GM21576 (cell line): ENCODE results near the gene SF3A2.

Source experiments
- ATAC-seq: cut with Tn5 transposase; IDR thresholded peaks from one replicate; pipeline ENCODE4 v1.9.1; 2021; ENCODE audit warnings: mild to moderate bottlenecking, moderate library complexity; ENCODE audit not compliant: unreplicated experiment

The SF3A2 gene

GRCh38 chr19:2207991-2208860, 28.4 kb upstream of the SF3A2 start:
- no peak for ATAC-seq

DNA sequence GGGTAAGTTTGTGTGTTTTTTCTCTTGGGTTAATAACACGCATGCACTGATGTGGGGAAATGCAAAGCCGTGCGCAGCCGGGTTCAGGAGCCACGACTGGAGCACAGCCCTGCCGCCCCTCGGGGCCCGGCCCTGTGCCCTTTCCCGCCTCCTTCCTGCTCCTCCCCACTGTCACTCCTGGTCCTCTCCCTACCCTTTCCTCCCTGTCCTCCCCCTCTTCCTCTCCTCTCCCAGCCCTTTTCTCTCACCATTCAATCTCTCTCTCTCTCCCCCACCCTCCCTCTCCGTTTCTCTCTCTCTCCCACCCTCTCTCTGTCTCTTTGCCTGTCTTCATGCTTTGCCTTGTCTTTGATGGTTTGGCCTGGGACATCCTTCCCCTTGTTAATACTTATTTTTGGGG, 27.6 kb upstream of the SF3A2 start:
- no peak for ATAC-seq

DNA sequence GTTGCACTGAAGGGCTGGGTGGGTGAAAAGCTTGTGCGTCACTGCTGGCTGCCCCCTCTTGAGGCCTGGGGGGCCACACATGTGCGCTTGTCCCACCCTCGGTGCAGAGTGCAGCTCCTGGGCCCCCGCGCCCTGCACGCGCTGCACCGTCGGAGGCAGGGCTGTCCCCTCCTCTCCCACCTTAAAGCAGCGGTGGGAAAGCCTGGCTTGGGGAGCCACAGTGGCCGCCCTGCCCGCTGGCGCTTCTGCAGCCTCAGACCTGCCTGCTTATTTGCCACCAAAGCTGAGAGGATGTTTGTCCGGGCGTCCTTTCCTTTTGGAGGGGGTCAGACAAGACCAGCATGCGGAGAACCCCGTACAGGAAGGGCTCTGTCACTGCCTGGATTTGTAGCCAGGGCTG, 27.2 kb upstream of the SF3A2 start:
- no peak for ATAC-seq

- ATAC-seq: no peak
These were observed 26.4 kb upstream of the SF3A2 start for GRCh38 chr19:2210206-2210605.

DNA sequence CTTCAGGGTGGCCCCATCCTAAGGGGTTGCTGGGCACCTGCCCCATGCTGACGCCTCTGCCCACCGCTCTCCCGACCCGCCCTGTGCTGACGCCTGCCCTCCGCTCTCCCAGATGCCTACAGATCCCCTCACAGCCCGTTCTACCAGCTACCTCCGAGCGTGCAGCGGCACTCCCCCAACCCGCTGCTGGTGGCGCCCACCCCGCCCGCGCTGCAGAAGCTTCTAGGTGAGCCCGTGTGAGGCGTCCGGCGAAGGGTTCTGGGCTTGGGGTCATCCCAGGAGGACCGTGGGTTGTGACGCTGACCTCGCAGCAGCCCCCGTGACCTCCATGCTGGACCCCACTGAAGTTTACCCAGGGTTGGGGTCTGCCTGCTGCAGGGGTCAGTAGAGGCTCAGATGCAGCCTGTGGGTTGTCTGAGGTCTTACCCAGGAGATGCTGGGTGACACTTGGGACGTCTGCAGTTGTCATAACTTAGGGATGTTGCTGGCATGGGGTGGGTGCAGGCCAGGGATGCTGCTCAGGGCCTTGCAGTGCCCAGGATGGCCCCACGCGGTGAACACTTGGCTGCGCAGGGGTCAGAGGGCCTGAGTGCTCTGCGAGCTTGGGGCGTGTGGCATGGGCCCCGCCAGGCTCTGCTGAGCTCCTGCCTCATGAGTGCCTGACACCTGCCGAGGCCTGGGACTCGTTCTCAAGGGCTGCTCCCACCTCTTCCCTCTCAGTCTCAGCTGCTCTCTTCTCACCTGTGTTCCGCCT, 25.5 kb upstream of the SF3A2 start:
- no peak for ATAC-seq

DNA sequence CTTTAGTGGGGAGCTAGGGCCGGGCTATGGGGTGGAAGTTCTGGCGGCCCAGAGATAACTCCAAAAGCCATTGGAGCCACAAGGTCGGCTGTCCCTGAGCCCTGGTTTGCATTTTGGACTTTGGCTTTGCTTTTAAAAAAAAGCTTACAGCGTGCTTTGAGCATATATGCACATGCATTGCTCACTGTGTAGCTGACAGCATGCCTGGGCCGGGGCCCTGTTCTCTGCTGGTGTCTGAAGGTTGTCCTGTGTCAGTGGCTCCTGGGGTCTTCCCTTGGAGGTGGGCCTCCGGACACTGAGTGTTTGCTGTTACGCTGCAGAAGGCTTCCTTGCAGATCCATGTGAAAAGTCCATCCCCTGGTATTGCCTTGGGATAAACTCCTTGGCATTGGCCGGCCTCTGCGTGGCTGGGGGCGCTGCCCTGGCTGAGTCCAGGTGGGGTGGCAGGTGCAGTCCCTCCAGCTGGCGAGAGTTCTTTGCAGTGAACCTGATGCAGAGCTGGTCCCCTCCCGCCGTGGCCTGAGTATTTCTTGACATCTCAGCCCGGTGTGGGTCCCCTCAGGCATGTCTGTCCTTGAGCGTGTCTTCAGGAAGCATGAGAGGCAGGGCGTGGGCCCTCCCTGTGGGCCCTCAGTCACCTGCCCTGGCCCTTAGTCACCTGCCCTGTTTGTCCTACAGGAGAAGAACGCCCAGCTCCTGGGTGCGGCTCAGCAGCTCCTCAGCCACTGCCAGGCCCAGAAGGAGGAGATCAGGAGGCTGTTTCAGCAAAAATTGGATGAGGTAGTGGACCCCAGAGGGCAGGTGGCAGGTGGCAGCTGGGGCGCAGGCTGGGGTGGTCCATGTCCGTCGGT, 23.5 kb upstream of the SF3A2 start:
- ATAC-seq: no peak

DNA sequence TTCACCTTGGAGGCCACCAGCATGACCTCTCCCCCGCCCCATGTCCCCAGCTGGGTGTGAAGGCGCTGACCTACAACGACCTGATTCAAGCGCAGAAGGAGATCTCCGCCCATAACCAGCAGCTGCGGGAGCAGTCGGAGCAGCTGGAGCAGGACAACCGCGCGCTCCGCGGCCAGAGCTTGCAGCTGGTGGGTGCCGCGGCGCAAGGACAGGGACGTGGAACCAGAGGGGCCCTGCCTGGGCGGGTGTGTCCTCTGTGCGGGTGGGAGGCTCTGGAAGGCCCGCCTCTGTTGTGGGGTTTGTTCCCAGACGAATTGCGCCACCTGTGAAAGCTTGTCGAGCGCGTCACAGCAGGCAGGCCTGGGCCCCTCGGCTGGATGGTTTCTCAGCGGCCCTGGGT, 22.8 kb upstream of the SF3A2 start:
- ATAC-seq: no peak

GRCh38 chr19:2214251-2214650, 22.4 kb upstream of the SF3A2 start:
- ATAC-seq: no peak

GRCh38 chr19:2215281-2215751, 21.3 kb upstream of the SF3A2 start:
- no peak for ATAC-seq

DNA sequence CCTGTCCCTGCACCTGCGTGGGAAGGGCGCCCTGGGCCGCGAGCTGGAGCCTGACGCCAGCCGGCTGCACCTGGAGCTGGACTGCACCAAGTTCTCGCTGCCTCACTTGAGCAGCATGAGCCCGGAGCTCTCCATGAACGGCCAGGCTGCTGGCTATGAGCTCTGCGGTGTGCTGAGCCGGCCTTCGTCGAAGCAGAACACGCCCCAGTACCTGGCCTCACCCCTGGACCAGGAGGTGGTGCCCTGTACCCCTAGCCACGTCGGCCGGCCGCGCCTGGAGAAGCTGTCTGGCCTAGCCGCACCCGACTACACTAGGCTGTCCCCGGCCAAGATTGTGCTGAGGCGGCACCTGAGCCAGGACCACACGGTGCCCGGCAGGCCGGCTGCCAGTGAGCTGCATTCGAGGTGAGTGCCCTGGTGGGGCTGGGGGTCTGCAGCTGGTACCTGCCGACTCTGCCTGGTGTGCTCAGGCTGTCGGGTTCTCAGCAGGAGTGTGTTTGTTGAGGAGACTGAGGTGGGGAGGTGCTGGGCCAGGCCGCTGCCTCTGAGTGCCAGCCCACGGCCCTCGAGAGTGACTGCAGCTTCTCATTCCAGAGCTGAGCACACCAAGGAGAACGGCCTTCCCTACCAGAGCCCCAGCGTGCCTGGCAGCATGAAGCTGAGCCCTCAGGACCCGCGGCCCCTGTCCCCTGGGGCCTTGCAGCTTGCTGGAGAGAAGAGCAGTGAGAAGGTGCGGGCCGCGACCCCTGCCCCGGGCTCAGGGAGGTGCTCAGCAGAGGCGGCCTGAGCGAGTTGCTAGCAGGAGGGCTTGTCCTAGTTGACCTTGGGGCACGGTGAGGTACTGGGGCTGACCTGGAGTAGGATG, 20.0 kb upstream of the SF3A2 start:
- no peak for ATAC-seq

- ATAC-seq: no peak
These were observed 19.0 kb upstream of the SF3A2 start for GRCh38 chr19:2217591-2217990.

- no peak for ATAC-seq
These were observed 16.9 kb upstream of the SF3A2 start for GRCh38 chr19:2219726-2220125.

- no peak for ATAC-seq
These were observed 15.3 kb upstream of the SF3A2 start for GRCh38 chr19:2221250-2221831.

DNA sequence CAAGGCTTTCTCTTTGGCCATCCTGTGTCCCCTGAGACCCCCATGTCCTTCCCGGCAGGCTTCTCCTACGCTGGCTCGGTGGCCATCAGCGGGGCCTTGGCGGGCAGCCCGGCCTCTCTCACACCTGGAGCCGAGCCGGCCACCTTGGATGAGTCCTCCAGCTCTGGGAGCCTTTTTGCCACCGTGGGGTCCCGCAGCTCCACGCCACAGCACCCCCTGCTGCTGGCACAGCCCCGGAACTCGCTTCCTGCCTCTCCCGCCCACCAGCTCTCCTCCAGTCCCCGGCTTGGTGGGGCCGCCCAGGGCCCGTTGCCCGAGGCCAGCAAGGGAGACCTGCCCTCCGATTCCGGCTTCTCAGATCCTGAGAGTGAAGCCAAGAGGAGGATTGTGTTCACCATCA, 14.7 kb upstream of the SF3A2 start:
- no peak for ATAC-seq

DNA sequence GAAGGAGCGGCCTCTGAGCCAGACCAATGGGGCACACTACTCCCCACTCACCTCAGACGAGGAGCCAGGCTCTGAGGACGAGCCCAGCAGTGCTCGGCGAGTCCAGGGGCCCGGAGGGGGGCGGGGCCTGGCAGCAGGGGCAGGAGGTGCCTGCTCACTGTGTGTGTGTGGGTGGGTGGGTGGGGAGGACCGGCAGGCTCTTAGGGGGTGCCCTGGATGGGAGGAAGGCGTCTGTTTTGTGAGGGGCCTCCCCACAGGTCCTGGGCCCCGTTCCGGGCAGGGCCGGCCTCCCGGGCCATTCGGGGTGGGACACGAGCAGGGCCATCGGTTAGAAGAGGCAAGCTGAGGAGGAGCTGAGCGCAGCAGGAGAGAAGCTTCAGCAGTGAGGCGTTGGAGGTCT, 13.2 kb upstream of the SF3A2 start:
- ATAC-seq: no peak

GRCh38 chr19:2223959-2224358, 12.7 kb upstream of the SF3A2 start:
- no peak for ATAC-seq

DNA sequence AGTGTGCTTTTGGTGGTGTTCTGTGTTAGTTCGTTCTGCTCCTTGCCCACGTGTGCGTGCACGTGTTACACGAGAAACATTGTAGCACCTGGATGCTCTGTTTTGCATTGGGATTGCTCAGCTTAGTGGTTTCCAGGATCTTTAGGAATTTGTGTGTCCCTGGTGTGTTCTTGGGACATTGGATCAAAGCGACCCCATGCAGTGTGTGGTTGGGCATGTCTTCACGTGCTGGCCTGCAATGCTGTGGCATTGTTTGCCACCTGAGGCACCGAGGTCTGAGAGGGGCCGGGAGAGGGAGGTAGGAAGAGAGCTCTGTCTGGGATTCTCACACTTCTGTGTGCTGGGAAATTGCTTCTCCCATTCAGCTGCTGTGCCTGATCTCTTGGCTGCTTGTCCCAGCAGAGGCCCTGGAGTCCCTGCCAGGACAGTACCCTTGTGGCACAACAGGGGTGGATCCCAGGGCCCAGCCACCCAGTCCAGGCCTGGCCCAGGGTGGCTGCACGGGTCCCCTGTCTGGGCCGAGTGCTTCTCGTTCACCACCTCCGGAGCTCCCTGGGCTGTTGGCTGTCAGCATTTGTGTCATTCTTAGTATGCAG, 11.8 kb upstream of the SF3A2 start:
- ATAC-seq: no peak

DNA sequence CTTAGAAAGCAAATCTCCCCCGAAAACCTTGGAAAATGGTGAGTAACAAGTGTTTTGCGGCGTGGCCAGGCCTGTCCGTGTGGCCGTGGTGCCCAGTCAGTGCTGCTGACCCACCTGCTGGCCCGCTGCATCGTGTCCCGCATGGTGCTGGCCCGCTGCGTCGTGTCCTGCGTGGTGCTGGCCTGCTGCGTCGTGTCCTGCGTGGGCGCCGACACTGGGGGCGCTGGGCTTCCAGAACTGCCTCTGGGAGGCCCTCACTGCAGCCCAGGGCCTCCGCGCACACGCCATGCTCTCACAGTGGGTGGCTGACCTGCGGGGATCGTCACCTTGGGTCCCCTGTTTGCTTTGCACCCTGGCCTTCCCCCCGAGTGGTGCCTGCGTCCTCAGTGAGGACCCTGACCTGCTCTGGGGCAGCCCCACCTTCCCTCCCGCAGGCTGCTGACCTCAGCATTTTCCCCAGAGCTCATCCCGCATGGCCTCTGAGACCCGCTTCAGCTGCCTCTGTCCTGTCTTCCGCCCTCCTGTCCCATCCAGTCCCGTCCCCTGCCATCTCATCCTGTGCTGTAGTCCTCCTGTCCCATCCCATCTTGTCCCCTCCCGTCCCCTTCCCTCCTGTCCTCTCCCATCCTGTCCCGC, 11.1 kb upstream of the SF3A2 start:
- ATAC-seq: no peak
